Mesendoderm (in vitro differentiated cells): ENCODE data around the gene LUC7L2. TPM values are rescaled to one million over a fixed set of nuclear protein-coding genes. Genes with fewer than 3 reads are reported as not detected.
"Not testable (repeated sequence)": the region's sequence is repeated elsewhere in the genome, so short reads cannot be mapped to it uniquely, and the experiment has no call there.

Experiments used
- DNase-seq: peaks from one replicate; pipeline ENCODE4 v3.0.0; 2013
- H2AK5ac ChIP-seq: 2 replicates; pipeline ENCODE4 v1.6.1; 2013; ENCODE audit warnings: low read length, inconsistent platforms
- H2BK120ac ChIP-seq: 2 replicates; pipeline ENCODE4 v1.6.1; 2013; ENCODE audit warnings: low read depth, mild to moderate bottlenecking, low read length, moderate library complexity, mixed read lengths
- H2BK15ac ChIP-seq: replicated peaks from 2 replicates; pipeline ENCODE4 v1.6.1; 2013; ENCODE audit warnings: low read depth, mild to moderate bottlenecking, moderate library complexity
- H2BK5ac ChIP-seq: 2 replicates; pipeline ENCODE4 v1.6.1; 2013; ENCODE audit warnings: low read length, inconsistent platforms
- H3K18ac ChIP-seq: 2 replicates; pipeline ENCODE4 v1.6.1; 2013; ENCODE audit warnings: mild to moderate bottlenecking, low read length, mixed read lengths
- H3K23ac ChIP-seq: one replicate; pipeline ENCODE4 v1.6.1; 2013; ENCODE audit warnings: low read length
- H3K27ac ChIP-seq: 2 replicates; pipeline ENCODE4 v1.5.1; 2013; ENCODE audit warnings: low read depth, mild to moderate bottlenecking, inconsistent platforms, low read length, moderate library complexity
- H3K27me3 ChIP-seq: 2 replicates; pipeline ENCODE4 v1.6.1; 2013; ENCODE audit warnings: low read length, control low read depth, mild to moderate bottlenecking, inconsistent platforms; ENCODE audit not compliant: insufficient read depth, poor library complexity
- H3K36me3 ChIP-seq: 2 replicates; pipeline ENCODE4 v1.6.1; 2013; ENCODE audit warnings: low read length, inconsistent platforms; ENCODE audit not compliant: control insufficient read depth, insufficient read depth
- H3K4ac ChIP-seq: one replicate; pipeline ENCODE4 v1.6.1; 2013; ENCODE audit warnings: low read depth, mild to moderate bottlenecking, low read length, moderate library complexity
- H3K4me1 ChIP-seq: 2 replicates; pipeline ENCODE4 v1.6.1; 2013; ENCODE audit warnings: low read depth, low read length, inconsistent platforms; ENCODE audit not compliant: control insufficient read depth
- H3K4me2 ChIP-seq: 2 replicates; pipeline ENCODE4 v1.6.1; 2013; ENCODE audit warnings: low read length
- H3K4me3 ChIP-seq: 2 replicates; pipeline ENCODE4 v1.5.1; 2013; ENCODE audit warnings: mild to moderate bottlenecking, low read length
- H3K56ac ChIP-seq: one replicate; pipeline ENCODE4 v1.6.1; 2013; ENCODE audit warnings: low read length
- H3K79me1 ChIP-seq: 2 replicates; pipeline ENCODE4 v1.6.1; 2013; ENCODE audit warnings: low read length, inconsistent platforms
- H3K79me2 ChIP-seq: 2 replicates; pipeline ENCODE4 v1.6.1; 2013; ENCODE audit warnings: mild to moderate bottlenecking, low read length; ENCODE audit not compliant: control insufficient read depth, insufficient read depth
- H3K9ac ChIP-seq: 2 replicates; pipeline ENCODE4 v1.6.1; 2013; ENCODE audit warnings: low read length, inconsistent platforms
- H4K5ac ChIP-seq: one replicate; pipeline ENCODE4 v1.6.1; 2013; ENCODE audit warnings: low read length
- H4K8ac ChIP-seq: one replicate; pipeline ENCODE4 v1.6.1; 2013; ENCODE audit warnings: low read depth, mild to moderate bottlenecking, control low read depth, low read length, moderate library complexity
- WGBS: extraction: QIAGEN DNeasy Blood & Tissue Kit; methylation state at CpG from one replicate; pipeline ENCODE4 v1.1.7; 2013; ENCODE audit warnings: low lambda C conversion rate, missing lambda C conversion rate; ENCODE audit not compliant: insufficient coverage; ENCODE audit errors: extremely low coverage; 5-methylcytosine and 5-hydroxymethylcytosine counted together
- polyA plus RNA-seq, 2 experiments: library from polyadenylated mRNA; stranded (reverse); fragments of 200-250 nt; gene quantifications; one replicate each; pipeline ENCODE4 v1.2.3, GENCODE V29; 2013

LUC7L2 gene, protein sequence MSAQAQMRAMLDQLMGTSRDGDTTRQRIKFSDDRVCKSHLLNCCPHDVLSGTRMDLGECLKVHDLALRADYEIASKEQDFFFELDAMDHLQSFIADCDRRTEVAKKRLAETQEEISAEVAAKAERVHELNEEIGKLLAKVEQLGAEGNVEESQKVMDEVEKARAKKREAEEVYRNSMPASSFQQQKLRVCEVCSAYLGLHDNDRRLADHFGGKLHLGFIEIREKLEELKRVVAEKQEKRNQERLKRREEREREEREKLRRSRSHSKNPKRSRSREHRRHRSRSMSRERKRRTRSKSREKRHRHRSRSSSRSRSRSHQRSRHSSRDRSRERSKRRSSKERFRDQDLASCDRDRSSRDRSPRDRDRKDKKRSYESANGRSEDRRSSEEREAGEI
- polyA plus RNA-seq (2013, experiment 1 of 2): 48.3 TPM
- polyA plus RNA-seq (2013, experiment 2 of 2): 48.4 TPM

DNA sequence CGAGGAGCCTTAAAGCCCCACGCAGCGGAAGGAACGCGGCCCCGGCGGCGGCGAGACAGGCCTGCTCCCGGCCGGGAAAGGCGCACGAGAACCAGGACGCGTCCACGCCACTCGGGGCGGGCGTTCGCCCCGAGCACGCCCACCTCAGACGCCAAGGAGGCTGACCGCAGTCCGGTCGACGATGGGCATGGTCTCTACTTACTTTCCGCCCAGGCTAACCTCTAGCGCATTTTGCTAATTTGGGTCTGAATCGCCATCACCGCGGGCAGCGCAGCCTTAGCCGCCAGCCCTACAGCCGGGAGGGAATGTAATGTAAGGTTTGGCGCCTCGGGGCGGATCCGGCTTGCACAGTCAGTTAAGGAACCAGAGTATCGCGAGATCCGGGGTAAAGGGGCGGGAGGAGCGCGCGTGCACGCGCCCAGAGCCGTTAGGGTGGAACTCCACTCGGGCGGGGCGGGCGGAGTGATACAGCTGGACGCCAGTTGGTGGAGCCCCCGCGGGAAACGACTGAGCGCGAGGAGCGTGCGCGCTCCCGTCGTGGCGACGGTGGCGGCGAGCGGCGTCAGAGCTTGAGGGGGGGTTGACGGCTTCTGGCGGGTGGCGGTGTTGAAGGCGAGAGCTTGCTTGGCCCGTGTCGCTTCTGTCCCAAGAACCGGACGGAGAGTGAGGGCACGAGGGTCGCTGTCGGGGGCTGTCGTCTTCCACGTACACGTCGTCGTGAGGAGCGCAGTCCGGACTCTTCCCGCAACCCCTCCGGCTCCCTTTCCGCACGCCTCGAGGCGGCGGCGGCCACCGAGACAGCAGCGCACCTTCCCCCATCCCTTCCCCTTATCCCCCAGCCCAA lies at the start of gene LUC7L2:
TSS of gene LUC7L2 (plus strand) at position 529 of the 844 bp plus-strand sequence. CDS start 368 bp downstream, outside the sequence.
- H2BK120ac ChIP-seq: no peak within 1 kb of the TSS
- no peaks in the 10 kb centered on the region for H3K27me3 ChIP-seq
- peaks cover 6% of the 10 kb centered on the region for H3K4me1 ChIP-seq
- WGBS: no CpG with 5 or more reads among the region's 98 CpGs
- peak; percentile 99 for DNase-seq
- H2BK15ac ChIP-seq: no peak within 1 kb of the TSS
- H3K23ac ChIP-seq: peak within 1 kb of the TSS; percentile 87
- no peak within 1 kb of the TSS for H4K8ac ChIP-seq
- no peaks in the 10 kb centered on the region for H3K79me1 ChIP-seq
- peak within 1 kb of the TSS; percentile 88 for H3K4ac ChIP-seq
- H2BK5ac ChIP-seq: peak within 1 kb of the TSS; percentile 96
- H2AK5ac ChIP-seq: no peak within 1 kb of the TSS
- H3K27ac ChIP-seq: peak within 1 kb of the TSS; percentile 97
- peak within 1 kb of the TSS; percentile 94 for H3K4me3 ChIP-seq
- H4K5ac ChIP-seq: no peak within 1 kb of the TSS
- H3K9ac ChIP-seq: peak within 1 kb of the TSS; percentile 99
- peak within 1 kb of the TSS; percentile 99 for H3K56ac ChIP-seq
- no peaks in the 10 kb centered on the region for H3K36me3 ChIP-seq
- H3K4me2 ChIP-seq: peak within 1 kb of the TSS; percentile 72
- peaks cover 28% of the 10 kb centered on the region for H3K79me2 ChIP-seq
- H3K18ac ChIP-seq: peak within 1 kb of the TSS; percentile 85

DNA sequence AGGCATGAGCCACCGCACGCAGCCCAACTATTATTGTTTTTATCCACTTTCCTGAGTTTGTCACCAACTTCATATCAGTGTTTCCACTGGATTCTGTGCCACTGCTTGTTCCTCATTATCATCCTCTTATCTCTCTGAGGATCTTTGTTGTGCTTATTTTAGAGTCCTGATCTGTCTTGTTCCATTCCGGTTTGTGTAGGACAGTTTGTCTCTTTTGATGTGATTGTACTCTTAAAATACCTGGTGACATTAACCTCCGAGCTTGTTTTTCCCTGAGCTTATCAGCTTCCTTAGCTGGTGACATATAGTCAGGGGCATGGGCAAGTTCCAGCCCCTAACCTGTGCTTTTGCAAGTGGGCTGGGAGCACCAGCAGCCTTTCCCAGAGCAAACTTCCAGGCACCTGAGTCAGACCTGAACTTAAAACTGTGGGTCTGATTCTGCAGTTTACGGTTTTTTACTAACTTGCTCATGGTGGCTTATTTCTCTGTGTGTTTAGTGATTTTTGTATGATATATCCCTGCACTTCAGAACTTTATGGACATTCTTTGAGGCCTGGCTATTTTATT lies 41.7 kb upstream of the LUC7L2 start:
- Histone ChIP-seq H4K5ac (no peak overlapping the region), H3K79me1 (no peaks in the 10 kb centered on the region), H3K18ac (no peak overlapping the region), H3K4me1 (no peaks in the 10 kb centered on the region), H2BK120ac (no peak overlapping the region), H3K27me3 (no peaks in the 10 kb centered on the region), H3K27ac (no peak overlapping the region), H3K23ac (no peak overlapping the region), H2BK5ac (no peak overlapping the region), H3K4me2 (no peak overlapping the region), H3K4me3 (no peak overlapping the region), H2AK5ac (no peak overlapping the region), H4K8ac (no peak overlapping the region), H2BK15ac (no peak overlapping the region), H3K9ac (no peak overlapping the region), H3K79me2 (no peaks in the 10 kb centered on the region), H3K36me3 (no peaks in the 10 kb centered on the region), H3K4ac (no peak overlapping the region), H3K56ac (no peak overlapping the region)
- WGBS: no CpG with 5 or more reads among the region's 5 CpGs
- DNase-seq: no peak

DNA sequence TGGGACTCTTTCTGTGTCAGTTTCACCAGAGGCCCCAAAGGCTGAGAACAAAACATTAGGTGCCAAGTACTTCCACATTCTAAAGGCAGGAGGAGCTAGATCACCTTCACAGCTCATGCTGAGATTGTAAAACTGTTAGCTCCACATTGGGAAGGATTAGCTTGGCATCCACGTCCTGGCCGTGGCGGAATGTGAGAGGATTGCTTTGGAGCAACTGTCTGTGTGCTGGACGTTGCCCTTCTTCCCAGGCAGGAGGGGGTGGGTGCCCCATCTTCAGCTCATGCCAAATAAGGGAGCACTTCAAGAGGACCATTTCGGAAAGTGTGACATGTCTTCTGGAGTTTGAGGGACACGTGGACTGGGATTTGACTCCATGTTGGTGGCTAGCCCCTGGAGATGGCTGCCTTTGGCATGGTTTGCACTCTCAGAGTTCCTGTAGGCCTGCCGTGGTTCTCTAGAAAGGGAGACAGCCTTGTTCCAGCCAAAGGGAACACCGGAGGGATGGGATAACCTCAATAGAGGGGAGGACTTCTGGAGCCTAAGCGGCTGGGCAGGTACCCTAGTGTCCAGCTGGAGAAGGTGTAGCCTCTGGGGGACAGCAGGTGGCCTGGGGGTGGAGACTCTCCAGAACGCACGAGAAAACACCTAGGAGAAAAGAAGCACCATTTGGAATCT lies 38.5 kb upstream of the LUC7L2 start:
- H3K36me3 ChIP-seq: no peaks in the 10 kb centered on the region
- H3K79me2 ChIP-seq: no peaks in the 10 kb centered on the region
- DNase-seq: peak; percentile 85
- WGBS: no CpG with 5 or more reads among the region's 11 CpGs
- H3K4me2 ChIP-seq: no peak overlapping the region
- H4K5ac ChIP-seq: no peak overlapping the region
- no peak overlapping the region for H2BK120ac ChIP-seq
- H3K23ac ChIP-seq: no peak overlapping the region
- H4K8ac ChIP-seq: no peak overlapping the region
- no peak overlapping the region for H2BK5ac ChIP-seq
- peaks cover 2% of the 10 kb centered on the region for H3K27me3 ChIP-seq
- no peak overlapping the region for H3K4me3 ChIP-seq
- H3K79me1 ChIP-seq: no peaks in the 10 kb centered on the region
- H3K27ac ChIP-seq: no peak overlapping the region
- H3K56ac ChIP-seq: no peak overlapping the region
- no peak overlapping the region for H3K4ac ChIP-seq
- H3K18ac ChIP-seq: no peak overlapping the region
- H2AK5ac ChIP-seq: no peak overlapping the region
- no peak overlapping the region for H3K9ac ChIP-seq
- H2BK15ac ChIP-seq: no peak overlapping the region
- no peaks in the 10 kb centered on the region for H3K4me1 ChIP-seq

DNA sequence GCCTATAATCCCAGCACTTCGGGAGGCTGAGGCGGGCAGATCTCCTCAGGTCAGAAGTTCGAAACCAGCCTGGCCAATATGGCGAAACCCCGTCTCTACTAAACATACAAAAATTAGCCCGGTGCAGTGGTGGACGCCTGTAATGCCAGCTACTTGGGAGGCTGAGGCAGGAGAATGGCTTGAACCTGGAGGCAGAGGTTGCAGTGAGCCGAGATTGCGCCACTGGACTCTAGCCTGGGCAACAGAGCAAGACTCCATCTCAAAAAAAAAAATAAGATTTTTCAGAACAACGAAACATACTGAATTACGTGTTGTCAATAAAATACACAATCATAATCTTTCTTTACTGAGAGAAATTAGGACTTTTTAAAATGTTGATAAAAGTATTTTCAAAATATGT lies 35.0 kb upstream of the LUC7L2 start:
- not testable (repeated sequence) for H3K4ac ChIP-seq, H3K27ac ChIP-seq, H3K4me2 ChIP-seq, H3K9ac ChIP-seq, H3K18ac ChIP-seq, DNase-seq, H3K36me3 ChIP-seq, H3K27me3 ChIP-seq, H3K23ac ChIP-seq, H3K4me1 ChIP-seq, H2BK5ac ChIP-seq, H3K79me2 ChIP-seq, H2BK15ac ChIP-seq, H4K8ac ChIP-seq, H3K4me3 ChIP-seq, H2AK5ac ChIP-seq, H3K79me1 ChIP-seq, H4K5ac ChIP-seq, H3K56ac ChIP-seq, H2BK120ac ChIP-seq
- no CpG with 5 or more reads among the region's 11 CpGs for WGBS

DNA sequence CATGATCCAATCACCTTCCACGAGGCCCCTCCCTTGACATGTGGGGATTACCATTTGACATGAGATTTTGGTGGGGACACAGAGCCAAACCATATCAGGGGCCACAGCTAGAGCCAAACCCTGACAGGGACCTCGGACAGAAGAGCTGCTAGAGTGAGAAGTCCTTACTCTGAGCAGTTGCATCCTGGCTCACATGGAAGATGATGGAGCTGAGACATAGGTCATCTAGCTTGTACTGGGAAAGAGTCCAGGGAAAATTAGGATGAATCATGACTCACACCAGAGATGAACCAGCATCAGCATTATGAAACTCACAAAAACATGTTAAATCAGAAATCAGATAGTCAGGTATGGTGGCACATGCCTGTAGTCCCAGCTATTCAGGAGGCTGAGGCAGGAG lies 31.3 kb upstream of the LUC7L2 start:
- H4K8ac ChIP-seq: no peak overlapping the region
- no peak overlapping the region for H3K4me2 ChIP-seq
- no peak overlapping the region for H2BK15ac ChIP-seq
- no peaks in the 10 kb centered on the region for H3K36me3 ChIP-seq
- peaks cover 2% of the 10 kb centered on the region for H3K27me3 ChIP-seq
- no peak overlapping the region for H4K5ac ChIP-seq
- H2BK5ac ChIP-seq: no peak overlapping the region
- H3K56ac ChIP-seq: no peak overlapping the region
- no peak overlapping the region for H3K4me3 ChIP-seq
- no peaks in the 10 kb centered on the region for H3K79me1 ChIP-seq
- no peak for DNase-seq
- H3K4me1 ChIP-seq: no peaks in the 10 kb centered on the region
- H2BK120ac ChIP-seq: no peak overlapping the region
- no peak overlapping the region for H3K18ac ChIP-seq
- H3K79me2 ChIP-seq: no peaks in the 10 kb centered on the region
- no peak overlapping the region for H3K27ac ChIP-seq
- H3K4ac ChIP-seq: no peak overlapping the region
- no peak overlapping the region for H3K23ac ChIP-seq
- H3K9ac ChIP-seq: no peak overlapping the region
- no CpG with 5 or more reads among the region's 2 CpGs for WGBS
- H2AK5ac ChIP-seq: no peak overlapping the region
